ENCODE results near the gene PREP. TPM values are rescaled to one million over a fixed set of nuclear protein-coding genes. Genes with fewer than 3 reads are reported as not detected.

Gene PREP
- total RNA-seq, 6 experiments from 2014 or later = 35.4 to 42.1 (median 36.8) TPM

DNA sequence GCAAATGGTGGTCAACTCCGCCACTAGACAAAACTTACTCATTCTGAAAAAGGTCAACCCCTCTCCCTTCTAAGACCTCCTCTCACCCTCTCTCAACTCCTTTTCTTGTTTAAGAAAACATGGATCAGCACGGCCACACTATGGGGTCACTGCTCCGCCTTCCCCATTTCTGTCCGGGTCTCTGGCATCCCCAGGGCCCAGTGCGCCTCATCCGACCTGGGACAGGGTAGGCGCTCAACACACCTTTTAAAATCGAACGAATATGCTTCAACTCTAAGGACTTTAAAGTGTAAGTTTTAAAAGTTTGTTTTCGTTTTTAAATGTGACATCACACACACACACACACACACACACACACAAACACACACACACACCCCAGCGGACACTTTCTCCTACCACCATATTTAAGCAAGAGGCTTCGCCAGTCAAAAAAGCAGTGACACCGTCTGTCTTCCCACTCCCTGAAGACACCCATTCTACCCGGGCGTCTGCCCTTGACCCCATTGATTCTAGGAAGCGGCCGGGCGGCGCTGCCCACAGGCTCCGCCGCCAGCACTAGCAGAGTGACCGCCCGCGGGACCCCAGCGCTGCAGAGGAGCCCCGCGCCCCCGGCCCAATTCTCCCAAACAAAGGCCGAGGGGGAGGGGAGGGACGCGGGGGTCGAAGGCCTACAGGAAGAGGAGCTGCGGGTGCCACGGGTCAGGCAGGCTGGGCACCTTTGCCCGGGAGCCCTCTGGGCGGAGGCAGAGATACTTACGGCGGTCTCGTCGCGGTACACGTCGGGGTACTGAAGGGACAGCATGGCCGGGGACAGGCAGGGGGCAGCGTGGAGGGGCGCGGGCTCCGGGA, 568 bp downstream of the PREP start:
- H3K4me3 Mint-ChIP-seq = peak overlapping the region; percentile 97
- H3K36me3 Mint-ChIP-seq (ENCODE audit: low read depth) = no peaks in the 10 kb centered on the region
- peaks cover 4% of the 10 kb centered on the region for H3K27me3 Mint-ChIP-seq (ENCODE audit: insufficient read depth)
- H3K9me3 Mint-ChIP-seq = no peaks in the 10 kb centered on the region
- DNase-seq = peak; percentile 28
- H3K27ac Mint-ChIP-seq = peak overlapping the region; percentile 71
- H3K4me1 Mint-ChIP-seq (ENCODE audit: low read depth) = peaks cover 34% of the 10 kb centered on the region
- TF ChIP-seq CTCF (IDR thresholded peaks at IDR 0.05) = no peak

GRCh38 chr6:105401247-105402089, 1.4 kb downstream of the PREP start:
- H3K36me3 Mint-ChIP-seq (ENCODE audit: low read depth) = no peaks in the 10 kb centered on the region
- peak overlapping the region; percentile 71 for H3K27ac Mint-ChIP-seq
- peaks cover 4% of the 10 kb centered on the region for H3K27me3 Mint-ChIP-seq (ENCODE audit: insufficient read depth)
- peak; percentile 6 for DNase-seq
- TF ChIP-seq CTCF (IDR thresholded peaks at IDR 0.05) = no peak
- peaks cover 34% of the 10 kb centered on the region for H3K4me1 Mint-ChIP-seq (ENCODE audit: low read depth)
- H3K9me3 Mint-ChIP-seq = no peaks in the 10 kb centered on the region
- H3K4me3 Mint-ChIP-seq = peak overlapping the region; percentile 97

DNA sequence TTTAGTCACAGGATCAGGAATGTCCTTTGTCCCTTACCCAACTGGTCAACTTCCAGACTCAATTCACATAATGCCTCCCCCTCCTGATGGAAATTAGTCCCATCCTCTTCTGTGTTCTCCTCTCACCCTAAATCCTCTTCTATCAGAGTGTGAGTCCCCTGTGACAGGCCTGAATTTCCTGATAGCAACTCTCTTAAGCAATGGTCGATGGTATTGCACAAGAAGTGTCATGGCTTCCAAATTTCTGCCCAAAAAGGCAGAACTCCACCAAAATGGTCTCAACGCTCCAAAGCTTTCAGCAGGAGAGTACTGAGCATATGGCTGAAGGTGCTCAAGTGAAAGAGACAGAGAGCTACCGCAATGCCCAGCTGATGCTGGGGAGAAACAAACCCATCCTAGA, 2.4 kb downstream of the PREP start:
- Mint-ChIP-seq H3K9me3 (no peaks in the 10 kb centered on the region), H3K4me1 (ENCODE audit: low read depth) (peaks cover 34% of the 10 kb centered on the region), H3K4me3 (no peak overlapping the region), H3K27me3 (ENCODE audit: insufficient read depth) (peaks cover 4% of the 10 kb centered on the region), H3K36me3 (ENCODE audit: low read depth) (peaks cover 1% of the 10 kb centered on the region; the same call in 1 of the 2 replicates), H3K27ac (no peak overlapping the region)
- TF ChIP-seq CTCF (IDR thresholded peaks at IDR 0.05) = no peak
- no peak for DNase-seq

- Mint-ChIP-seq H3K27ac (no peak overlapping the region), H3K9me3 (no peaks in the 10 kb centered on the region), H3K36me3 (ENCODE audit: low read depth) (peaks cover 5% of the 10 kb centered on the region; the same call in 1 of the 2 replicates), H3K4me3 (no peak overlapping the region), H3K27me3 (ENCODE audit: insufficient read depth) (peaks cover 4% of the 10 kb centered on the region), H3K4me1 (ENCODE audit: low read depth) (peaks cover 28% of the 10 kb centered on the region)
- DNase-seq = no peak
- TF ChIP-seq CTCF (IDR thresholded peaks at IDR 0.05) = no peak
Measured at GRCh38 chr6:105398859-105399258, 4.0 kb downstream of the PREP start.

- Mint-ChIP-seq H3K36me3 (ENCODE audit: low read depth) (peaks cover 5% of the 10 kb centered on the region; the same call in 1 of the 2 replicates), H3K4me1 (ENCODE audit: low read depth) (peaks cover 22% of the 10 kb centered on the region), H3K4me3 (no peak overlapping the region), H3K27me3 (ENCODE audit: insufficient read depth) (peaks cover 4% of the 10 kb centered on the region), H3K9me3 (no peaks in the 10 kb centered on the region), H3K27ac (no peak overlapping the region)
- no peak for TF ChIP-seq CTCF (IDR thresholded peaks at IDR 0.05)
- DNase-seq = no peak
Measured at GRCh38 chr6:105397987-105398386, 4.9 kb downstream of the PREP start.
